HepG2 (cell line): ENCODE results near the gene SLC41A1. TPM values are rescaled to one million over a fixed set of nuclear protein-coding genes. Genes with fewer than 3 reads are reported as not detected.

Experiments used
- CREB1 ChIP-seq, 2 experiments: fragments of 450-650 bp in 1 of 2; IDR thresholded peaks; 2 replicates each; pipeline ENCODE4 v1.6.1; 2016 to 2017; ENCODE audit warnings: control low read depth in 1 of 2, mild to moderate bottlenecking in 1 of 2, missing compliant biosample characterization in 1 of 2, missing genetic modification characterization in 1 of 2
- EP300 ChIP-seq, 3 experiments: sonication (generic) in 1 of 3; formaldehyde crosslinking in 1 of 3; IDR thresholded peaks; 2 replicates each; pipeline versions ENCODE4 v1.5.1 to v1.6.1; 2011 to 2020; ENCODE audit warnings: low read depth in 2 of 3, low read length in 2 of 3, borderline replicate concordance in 1 of 3, improper control_type of control experiment in 1 of 3, mild to moderate bottlenecking in 1 of 3, missing genetic modification reagents in 1 of 3, moderate library complexity in 1 of 3
- FOXM1 ChIP-seq: sonication (generic); formaldehyde crosslinking; IDR thresholded peaks from 2 replicates; pipeline ENCODE4 v1.5.0; 2020; ENCODE audit warnings: missing genetic modification reagents
- KLF6 ChIP-seq: IDR thresholded peaks from 2 replicates; pipeline ENCODE4 v1.8.0; 2016; ENCODE audit warnings: missing biosample characterization, missing genetic modification reagents
- MBNL3 ChIP-seq: fragments of 250-450 bp; sonication (Bioruptor Pico); conservative IDR thresholded peaks from 2 replicates; pipeline ENCODE4 v1.8.0; 2022; ENCODE audit warnings: mild to moderate bottlenecking, inconsistent platforms
- PHF5A ChIP-seq: IDR thresholded peaks from one replicate; pipeline ENCODE4 v1.6.1; 2018; ENCODE audit warnings: low read depth, missing genetic modification reagents; ENCODE audit not compliant: unreplicated experiment
- PRDM15 ChIP-seq: sonication (generic); formaldehyde crosslinking; IDR thresholded peaks from 2 replicates; pipeline ENCODE4 v1.4.0; 2020; ENCODE audit warnings: missing genetic modification reagents
- PRMT3 ChIP-seq: sonication (generic); formaldehyde crosslinking; IDR thresholded peaks from 2 replicates; pipeline ENCODE4 v1.8.1; 2022; ENCODE audit warnings: low read depth, mild to moderate bottlenecking, moderate library complexity, missing genetic modification reagents, borderline replicate concordance
- RXRB ChIP-seq: IDR thresholded peaks from 2 replicates; pipeline ENCODE4 v1.6.1; 2016; ENCODE audit warnings: borderline replicate concordance, missing genetic modification reagents, missing compliant biosample characterization
- SALL2 ChIP-seq: sonication (generic); formaldehyde crosslinking; IDR thresholded peaks from 2 replicates; pipeline ENCODE4 v1.8.1; 2023; ENCODE audit warnings: mild to moderate bottlenecking, missing genetic modification reagents, inconsistent platforms
- SNAI1 ChIP-seq: sonication (generic); formaldehyde crosslinking; IDR thresholded peaks from 2 replicates; pipeline ENCODE4 v1.5.0; 2020; ENCODE audit warnings: mild to moderate bottlenecking, missing genetic modification reagents, borderline replicate concordance
- SP140L ChIP-seq: sonication (generic); formaldehyde crosslinking; IDR thresholded peaks from 2 replicates; pipeline ENCODE4 v1.4.0; 2020; ENCODE audit warnings: missing genetic modification reagents, borderline replicate concordance
- ZBTB46 ChIP-seq: sonication (generic); formaldehyde crosslinking; IDR thresholded peaks from 2 replicates; pipeline ENCODE4 v1.4.0; 2020; ENCODE audit warnings: mild to moderate bottlenecking, missing genetic modification reagents, borderline replicate concordance
- ZFAT ChIP-seq: sonication (generic); formaldehyde crosslinking; conservative IDR thresholded peaks from 2 replicates; pipeline ENCODE4 v1.8.1; 2023; ENCODE audit warnings: missing genetic modification reagents, inconsistent platforms
- ZNF335 ChIP-seq: sonication (generic); formaldehyde crosslinking; IDR thresholded peaks from 2 replicates; pipeline ENCODE4 v1.4.0; 2020; ENCODE audit warnings: missing genetic modification reagents
- ZNF44 ChIP-seq: sonication (generic); formaldehyde crosslinking; IDR thresholded peaks from 2 replicates; pipeline ENCODE4 v1.5.1; 2020; ENCODE audit warnings: mild to moderate bottlenecking, missing genetic modification reagents
- ZNF543 ChIP-seq: sonication (generic); formaldehyde crosslinking; IDR thresholded peaks from 2 replicates; pipeline ENCODE4 v1.4.0; 2020; ENCODE audit warnings: mild to moderate bottlenecking, missing genetic modification reagents
- ZNF546 ChIP-seq: sonication (generic); formaldehyde crosslinking; conservative IDR thresholded peaks from 2 replicates; pipeline ENCODE4 v1.8.1; 2023; ENCODE audit warnings: mild to moderate bottlenecking, missing genetic modification reagents
- ZNF547 ChIP-seq: sonication (generic); formaldehyde crosslinking; IDR thresholded peaks from 2 replicates; pipeline ENCODE4 v1.5.1; 2020; ENCODE audit warnings: mild to moderate bottlenecking, missing genetic modification reagents
- ZNF549 ChIP-seq: sonication (generic); formaldehyde crosslinking; IDR thresholded peaks from 2 replicates; pipeline ENCODE4 v1.5.0; 2020; ENCODE audit warnings: missing genetic modification reagents
- ZNF556 ChIP-seq: sonication (generic); formaldehyde crosslinking; IDR thresholded peaks from 2 replicates; pipeline ENCODE4 v1.4.0; 2020; ENCODE audit warnings: mild to moderate bottlenecking, missing genetic modification reagents, borderline replicate concordance
- ZNF790 ChIP-seq: sonication (generic); formaldehyde crosslinking; IDR thresholded peaks from 2 replicates; pipeline ENCODE4 v1.8.0; 2022; ENCODE audit warnings: missing genetic modification reagents, mild to moderate bottlenecking, borderline replicate concordance
- polyA plus RNA-seq, 8 experiments: library from polyadenylated mRNA; depleted of rRNA in 3 of 8; stranded (reverse) in 7 of 8; unstranded in 1 of 8; fragments of >200 nt; fragmentation: Illumina TruSeq in 4 of 8; extraction: Trizol in 4 of 8; gene quantifications; 2 replicates each; pipeline versions ENCODE4 v1.2.1 to v1.2.3, GENCODE V29; 2011 to 2016; ENCODE audit warnings: low read depth in 4 of 8, missing spikeins in 1 of 8, mixed read lengths in 1 of 8; ENCODE audit not compliant: insufficient read depth in 1 of 8
- total RNA-seq, 5 experiments: library from RNA; depleted of rRNA; stranded (reverse); fragments of >200 nt; fragmentation: Illumina TruSeq; extraction: Trizol; gene quantifications; 2 replicates each; pipeline ENCODE4 v1.2.3, GENCODE V29; 2016; ENCODE audit warnings: low read depth in 1 of 5
- TF ChIP-seq, protein P1 (sequence below): sonication (generic); formaldehyde crosslinking; IDR thresholded peaks from 2 replicates; pipeline ENCODE4 v1.4.0; 2020; ENCODE audit warnings: missing genetic modification reagents, mild to moderate bottlenecking, borderline replicate concordance

SLC41A1 gene
- total and polyA plus RNA-seq, 2 of the 13 experiments (the other 11 are each of a cell fraction or from before 2014, with no cell fraction given): 2.2 to 4.6 TPM

- no peak for TF ChIP-seq ZBTB46 (CRISPR knock-in tag)
- no peak for TF ChIP-seq PRDM15 (CRISPR knock-in tag)
- no peak for TF ChIP-seq ZNF549 (CRISPR knock-in tag)
- no peak for TF ChIP-seq SP140L (CRISPR knock-in tag)
- TF ChIP-seq ZNF547 (CRISPR knock-in tag): no peak
- TF ChIP-seq CREB1 (IDR thresholded peaks at IDR 0.05): no peak
- 0 out of 2 replicates have a peak, but pooled peaks have one; percentile 35 for TF ChIP-seq CREB1 (CRISPR knock-in tag; IDR thresholded peaks at IDR 0.05)
- no peak for TF ChIP-seq SNAI1 (CRISPR knock-in tag)
- TF ChIP-seq ZNF790 (CRISPR knock-in tag): no peak
- no peak for TF ChIP-seq PRMT3 (CRISPR knock-in tag)
- peak; percentile 57; the same call in 1 of the 2 replicates for TF ChIP-seq KLF6 (CRISPR knock-in tag)
- 0 out of 2 replicates have a peak, but pooled peaks have one; percentile 15 for TF ChIP-seq ZNF335
- TF ChIP-seq ZNF44 (CRISPR knock-in tag): no peak
- TF ChIP-seq EP300 (IDR thresholded peaks at IDR 0.05; ENCODE audit: low read depth in 2 of 2, low read length in 2 of 2): no peak
- no peak for TF ChIP-seq EP300 (CRISPR knock-in tag; IDR thresholded peaks at IDR 0.05; ENCODE audit: borderline replicate concordance)
- TF ChIP-seq ZFAT: no peak; the same call in 1 of the 2 replicates
- TF ChIP-seq PHF5A (CRISPR knock-in tag): no peak
- TF ChIP-seq ZNF543 (CRISPR knock-in tag): no peak
- TF ChIP-seq, protein P1, sequence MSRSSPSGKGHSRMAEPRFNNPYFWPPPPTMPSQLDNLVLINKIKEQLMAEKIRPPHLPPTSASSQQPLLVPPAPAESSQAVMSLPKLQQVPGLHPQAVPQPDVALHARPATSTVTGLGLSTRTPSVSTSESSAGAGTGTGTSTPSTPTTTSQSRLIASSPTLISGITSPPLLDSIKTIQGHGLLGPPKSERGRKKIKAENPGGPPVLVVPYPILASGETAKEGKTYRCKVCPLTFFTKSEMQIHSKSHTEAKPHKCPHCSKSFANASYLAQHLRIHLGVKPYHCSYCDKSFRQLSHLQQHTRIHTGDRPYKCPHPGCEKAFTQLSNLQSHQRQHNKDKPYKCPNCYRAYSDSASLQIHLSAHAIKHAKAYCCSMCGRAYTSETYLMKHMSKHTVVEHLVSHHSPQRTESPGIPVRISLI: no peak
- no peak for TF ChIP-seq RXRB
- TF ChIP-seq FOXM1 (CRISPR knock-in tag): no peak
- TF ChIP-seq ZNF546: no peak
- no peak for TF ChIP-seq ZNF556 (CRISPR knock-in tag)
- TF ChIP-seq SALL2 (CRISPR knock-in tag): no peak
- no peak for TF ChIP-seq MBNL3 (CRISPR knock-in tag)
These were observed 64.4 kb downstream of the SLC41A1 start (continued) for GRCh38 chr1:205748403-205749233.
